LNCAP (cell line): ENCODE measurements around the gene HJV.

Experiments used
- TF ChIP-seq, protein P1 (sequence below): fragments of 450-650 bp; IDR thresholded peaks from 2 replicates; pipeline ENCODE4 v1.5.1; 2017; ENCODE audit warnings: mild to moderate bottlenecking

Gene HJV

DNA sequence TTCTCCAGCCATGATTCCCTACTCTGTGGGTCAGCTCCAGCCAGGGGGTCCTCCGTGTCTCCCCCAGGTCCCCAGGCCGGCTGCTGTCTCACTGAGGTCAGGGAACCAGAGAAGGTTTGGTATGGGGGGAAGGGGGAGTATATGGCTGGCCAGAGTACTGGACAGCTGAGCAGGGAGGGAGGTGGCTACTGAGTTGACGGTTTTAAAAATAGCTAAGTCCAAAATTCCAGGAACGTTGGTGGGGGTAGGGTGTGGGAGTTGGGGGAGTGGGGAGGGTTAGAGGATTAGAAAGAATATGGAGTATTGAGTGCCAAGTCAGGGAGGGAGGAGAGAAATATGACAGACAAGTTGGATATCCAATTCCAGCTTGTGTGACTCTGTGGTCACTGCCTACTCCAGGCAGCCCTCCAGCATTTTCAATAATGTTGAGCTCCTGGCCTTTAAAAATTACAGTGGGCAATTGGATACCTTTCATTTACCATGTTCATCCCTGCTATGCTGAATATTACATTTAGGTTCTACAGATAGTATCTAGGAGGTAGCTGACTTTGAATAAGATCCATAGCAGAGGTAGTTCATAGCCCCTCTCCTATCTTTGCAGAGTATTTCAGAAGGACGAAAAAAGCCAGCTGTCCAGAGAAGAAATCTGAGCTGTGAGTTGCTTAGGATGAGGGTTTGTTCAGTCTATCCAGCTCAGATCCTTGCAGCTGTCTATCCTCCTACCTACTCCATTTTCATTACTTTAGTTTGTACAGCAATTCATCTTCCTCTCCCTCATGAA, at the start of gene HJV:
Gene HJV, minus strand, starts transcription at position 114 of the 781 bp plus-strand sequence. CDS start 1,504 bp downstream, outside the sequence.
- TF ChIP-seq, protein P1, sequence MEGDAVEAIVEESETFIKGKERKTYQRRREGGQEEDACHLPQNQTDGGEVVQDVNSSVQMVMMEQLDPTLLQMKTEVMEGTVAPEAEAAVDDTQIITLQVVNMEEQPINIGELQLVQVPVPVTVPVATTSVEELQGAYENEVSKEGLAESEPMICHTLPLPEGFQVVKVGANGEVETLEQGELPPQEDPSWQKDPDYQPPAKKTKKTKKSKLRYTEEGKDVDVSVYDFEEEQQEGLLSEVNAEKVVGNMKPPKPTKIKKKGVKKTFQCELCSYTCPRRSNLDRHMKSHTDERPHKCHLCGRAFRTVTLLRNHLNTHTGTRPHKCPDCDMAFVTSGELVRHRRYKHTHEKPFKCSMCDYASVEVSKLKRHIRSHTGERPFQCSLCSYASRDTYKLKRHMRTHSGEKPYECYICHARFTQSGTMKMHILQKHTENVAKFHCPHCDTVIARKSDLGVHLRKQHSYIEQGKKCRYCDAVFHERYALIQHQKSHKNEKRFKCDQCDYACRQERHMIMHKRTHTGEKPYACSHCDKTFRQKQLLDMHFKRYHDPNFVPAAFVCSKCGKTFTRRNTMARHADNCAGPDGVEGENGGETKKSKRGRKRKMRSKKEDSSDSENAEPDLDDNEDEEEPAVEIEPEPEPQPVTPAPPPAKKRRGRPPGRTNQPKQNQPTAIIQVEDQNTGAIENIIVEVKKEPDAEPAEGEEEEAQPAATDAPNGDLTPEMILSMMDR: no peak

DNA sequence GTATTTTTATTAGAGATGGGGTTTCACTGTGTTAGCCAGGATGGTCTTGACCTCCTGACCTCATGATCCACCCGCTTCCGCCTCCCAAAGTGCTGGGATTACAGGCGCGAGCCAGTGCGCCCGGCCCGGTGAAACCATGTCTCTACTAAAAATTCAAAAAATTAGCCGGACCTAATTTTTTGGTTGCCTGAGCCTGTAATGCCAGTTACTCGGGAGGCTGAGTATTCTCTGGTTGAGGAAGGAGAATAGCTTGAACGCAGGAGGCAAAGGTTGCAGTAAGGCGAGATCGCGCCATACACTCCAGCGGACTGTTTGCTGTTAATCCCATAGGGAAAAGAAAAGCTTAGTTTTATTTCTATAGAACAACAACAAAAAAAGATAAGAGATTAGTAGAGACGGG, 29.9 kb upstream of the HJV start:
- TF ChIP-seq, protein P1: no peak

GRCh38 chr1:146049436-146049835, 27.9 kb upstream of the HJV start:
- TF ChIP-seq, protein P1: no peak

GRCh38 chr1:146046664-146047063, 25.1 kb upstream of the HJV start:
- TF ChIP-seq, protein P1: no peak

- TF ChIP-seq, protein P1: no peak
These were observed 18.3 kb upstream of the HJV start for GRCh38 chr1:146039844-146040194.

- TF ChIP-seq, protein P1: no peak
These were observed 15.6 kb upstream of the HJV start for GRCh38 chr1:146036965-146037646.

DNA sequence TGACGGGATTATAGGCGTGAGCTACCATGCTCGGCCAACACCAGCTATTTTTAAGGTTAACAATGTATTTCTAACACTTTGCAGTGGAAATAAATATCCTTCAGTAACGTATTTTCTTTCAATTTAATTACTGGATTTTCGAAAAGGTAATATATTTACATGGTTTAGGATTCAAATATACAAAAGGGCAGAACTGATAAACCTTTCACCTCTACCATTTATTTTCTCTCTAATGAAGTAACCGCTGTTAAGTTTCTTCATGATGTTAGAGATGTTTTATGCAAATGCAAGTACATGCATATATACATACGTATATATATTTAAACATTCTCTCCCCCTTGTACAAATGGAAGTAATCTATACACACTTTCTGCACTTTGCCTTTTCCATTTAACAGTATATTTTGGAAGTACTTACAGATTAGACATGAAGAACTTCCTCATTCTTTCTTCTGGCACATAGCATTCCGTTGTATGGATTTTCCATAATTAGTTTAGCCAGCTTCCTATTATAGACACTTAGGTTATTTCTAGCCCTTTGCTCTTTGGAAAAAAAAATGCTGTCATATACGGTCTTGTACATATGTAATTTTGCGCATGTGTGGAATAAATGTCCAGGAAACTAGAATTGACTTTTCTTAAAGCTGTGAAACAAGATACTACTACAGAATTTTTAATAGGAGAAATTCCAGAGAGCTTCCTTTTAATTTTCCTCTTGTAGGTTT, 14.9 kb upstream of the HJV start:
- TF ChIP-seq, protein P1: no peak
